HepG2 (cell line): ENCODE data around the gene NHERF2. TPM values are rescaled to one million over a fixed set of nuclear protein-coding genes. Genes with fewer than 3 reads are reported as not detected.
A peak's percentile ranks its signal among the peaks of the same experiment; 100 is the strongest.

ENCODE experiments used
- DBP ChIP-seq: sonication (generic); formaldehyde crosslinking; IDR thresholded peaks from 2 replicates; pipeline ENCODE4 v1.4.0; 2020; ENCODE audit warnings: missing genetic modification reagents; ENCODE audit errors: not compliant biosample characterization
- ETV6 ChIP-seq: sonication (generic); formaldehyde crosslinking; conservative IDR thresholded peaks from 2 replicates; pipeline ENCODE4 v1.4.0; 2020; ENCODE audit warnings: missing genetic modification reagents
- FOXM1 ChIP-seq: sonication (generic); formaldehyde crosslinking; IDR thresholded peaks from 2 replicates; pipeline ENCODE4 v1.5.0; 2020; ENCODE audit warnings: missing genetic modification reagents
- GLMP ChIP-seq: sonication (generic); formaldehyde crosslinking; IDR thresholded peaks from 2 replicates; pipeline ENCODE4 v1.9.0; 2021; ENCODE audit warnings: missing genetic modification reagents, mild to moderate bottlenecking, borderline replicate concordance
- HMGXB4 ChIP-seq, 2 experiments: sonication (generic) in 1 of 2; formaldehyde crosslinking in 1 of 2; IDR thresholded peaks; 2 replicates each; pipeline versions ENCODE4 v1.4.0 to v1.6.1; 2018 to 2020; ENCODE audit warnings: missing genetic modification reagents in 2 of 2, borderline replicate concordance in 1 of 2, low read depth in 1 of 2, mild to moderate bottlenecking in 1 of 2, missing biosample characterization in 1 of 2
- HOXA5 ChIP-seq: sonication (generic); formaldehyde crosslinking; IDR thresholded peaks from 2 replicates; pipeline ENCODE4 v1.4.0; 2020; ENCODE audit warnings: missing genetic modification reagents
- MAFK ChIP-seq, 2 experiments: IDR thresholded peaks in 1 of 2; conservative IDR thresholded peaks in 1 of 2; 2 replicates each; pipeline ENCODE4 v1.6.1; 2011; ENCODE audit warnings: improper control_type of control experiment in 2 of 2, low read length in 2 of 2
- PLSCR1 ChIP-seq: sonication (generic); formaldehyde crosslinking; IDR thresholded peaks from 2 replicates; pipeline ENCODE4 v1.5.0; 2020; ENCODE audit warnings: missing genetic modification reagents, mild to moderate bottlenecking, borderline replicate concordance
- RBM22 ChIP-seq: fragments of 200-400 bp; formaldehyde crosslinking; optimal IDR thresholded peaks from 2 replicates; pipeline ENCODE3; 2017; ENCODE audit warnings: mild to moderate bottlenecking, low read length, moderate library complexity
- RELA ChIP-seq: sonication (generic); formaldehyde crosslinking; IDR thresholded peaks from 2 replicates; pipeline ENCODE4 v1.4.0; 2020; ENCODE audit warnings: missing genetic modification reagents
- SOX5 ChIP-seq: IDR thresholded peaks from 2 replicates; pipeline ENCODE4 v1.6.1; 2016; ENCODE audit warnings: borderline replicate concordance
- ZBTB1 ChIP-seq: sonication (generic); formaldehyde crosslinking; IDR thresholded peaks from 2 replicates; pipeline ENCODE4 v1.4.0; 2020; ENCODE audit warnings: missing genetic modification reagents, borderline replicate concordance
- ZBTB26 ChIP-seq: IDR thresholded peaks from 2 replicates; pipeline ENCODE4 v1.6.1; 2016; ENCODE audit warnings: missing compliant biosample characterization, missing genetic modification reagents, borderline replicate concordance
- ZNF101 ChIP-seq: sonication (generic); formaldehyde crosslinking; IDR thresholded peaks from 2 replicates; pipeline ENCODE4 v1.4.0; 2020; ENCODE audit warnings: mild to moderate bottlenecking, low read depth, missing genetic modification reagents, borderline replicate concordance
- polyA plus RNA-seq, 8 experiments: library from polyadenylated mRNA; depleted of rRNA in 3 of 8; stranded (reverse) in 7 of 8; unstranded in 1 of 8; fragments of >200 nt; fragmentation: Illumina TruSeq in 4 of 8; extraction: Trizol in 4 of 8; gene quantifications; 2 replicates each; pipeline versions ENCODE4 v1.2.1 to v1.2.3, GENCODE V29; 2011 to 2016; ENCODE audit warnings: low read depth in 4 of 8, missing spikeins in 1 of 8, mixed read lengths in 1 of 8; ENCODE audit not compliant: insufficient read depth in 1 of 8
- total RNA-seq, 5 experiments: library from RNA; depleted of rRNA; stranded (reverse); fragments of >200 nt; fragmentation: Illumina TruSeq; extraction: Trizol; gene quantifications; 2 replicates each; pipeline ENCODE4 v1.2.3, GENCODE V29; 2016; ENCODE audit warnings: low read depth in 1 of 5
- TF ChIP-seq, protein P1 (sequence below): sonication (generic); formaldehyde crosslinking; IDR thresholded peaks from 2 replicates; pipeline ENCODE4; 2020; ENCODE audit warnings: missing genetic modification reagents, mild to moderate bottlenecking, borderline replicate concordance
- TF ChIP-seq, protein P2 (sequence below): sonication (generic); formaldehyde crosslinking; IDR thresholded peaks from 2 replicates; pipeline ENCODE4 v1.8.0; 2022; ENCODE audit warnings: missing genetic modification reagents, mild to moderate bottlenecking, inconsistent platforms, borderline replicate concordance

The NHERF2 gene
- total and polyA plus RNA-seq, 2 of the 13 experiments (the other 11 are each of a cell fraction or from before 2014, with no cell fraction given): 23.7 to 39.3 TPM

DNA sequence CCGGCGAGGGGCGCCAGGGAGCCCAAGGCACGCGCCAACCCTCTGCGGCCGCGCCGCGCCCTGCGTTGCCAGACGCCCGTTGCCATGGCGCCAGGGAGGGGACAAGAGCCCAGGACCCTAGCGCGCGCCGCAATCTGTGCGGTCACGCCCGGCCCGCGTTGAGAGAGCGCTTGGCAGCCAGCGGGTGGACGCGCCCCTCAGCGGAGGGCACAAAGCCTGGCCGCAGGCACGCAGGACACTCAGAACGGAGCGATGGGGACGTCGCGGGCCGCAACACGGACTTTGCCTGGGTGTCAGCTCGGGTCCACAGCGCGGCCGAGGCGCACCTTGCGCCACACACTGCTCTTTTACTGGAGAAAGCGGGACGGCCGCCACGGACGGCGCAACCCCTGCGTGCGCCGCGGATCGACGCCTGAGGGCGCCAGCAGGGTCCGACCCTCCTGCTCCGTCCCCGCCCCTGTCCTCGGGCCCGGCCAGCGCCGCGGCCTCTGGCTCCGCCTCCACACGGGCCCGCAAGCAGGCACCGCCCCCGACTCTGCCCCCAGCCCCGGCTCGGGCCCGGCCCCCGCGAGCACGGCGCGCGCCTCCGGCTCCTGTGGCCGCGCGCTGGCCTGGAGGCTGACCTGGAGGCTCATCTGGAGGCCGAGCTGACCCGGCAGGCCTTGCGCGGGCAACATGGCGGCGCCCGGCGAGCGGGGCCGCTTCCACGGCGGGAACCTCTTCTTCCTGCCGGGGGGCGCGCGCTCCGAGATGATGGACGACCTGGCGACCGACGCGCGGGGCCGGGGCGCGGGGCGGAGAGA lies 43.0 kb upstream of the NHERF2 start, which contains the start of gene GFER (continued):
- TF ChIP-seq GLMP (CRISPR knock-in tag) (no peak), HMGXB4 (CRISPR knock-in tag; IDR thresholded peaks at IDR 0.05; ENCODE audit: borderline replicate concordance in 1 of 2, low read depth in 1 of 2) (peak; percentile 67 to 78; a peak in 3 of 4 replicates), ZBTB1 (no peak), SOX5 (no peak), HOXA5 (CRISPR knock-in tag) (no peak; the same call in 1 of the 2 replicates), ETV6 (no peak; the same call in 1 of the 2 replicates), ZNF101 (CRISPR knock-in tag) (no peak), DBP (peak; percentile 37), MAFK (conservative IDR thresholded peaks at IDR 0.05 in 1 of 2, IDR thresholded peaks at IDR 0.05 in 1 of 2; ENCODE audit: low read length in 2 of 2) (no peak), RBM22 (peak; percentile 91), PLSCR1 (CRISPR knock-in tag) (no peak), RELA (CRISPR knock-in tag) (no peak; the same call in 1 of the 2 replicates), ZBTB26 (CRISPR knock-in tag) (no peak), FOXM1 (no peak)
- TF ChIP-seq, protein P1, sequence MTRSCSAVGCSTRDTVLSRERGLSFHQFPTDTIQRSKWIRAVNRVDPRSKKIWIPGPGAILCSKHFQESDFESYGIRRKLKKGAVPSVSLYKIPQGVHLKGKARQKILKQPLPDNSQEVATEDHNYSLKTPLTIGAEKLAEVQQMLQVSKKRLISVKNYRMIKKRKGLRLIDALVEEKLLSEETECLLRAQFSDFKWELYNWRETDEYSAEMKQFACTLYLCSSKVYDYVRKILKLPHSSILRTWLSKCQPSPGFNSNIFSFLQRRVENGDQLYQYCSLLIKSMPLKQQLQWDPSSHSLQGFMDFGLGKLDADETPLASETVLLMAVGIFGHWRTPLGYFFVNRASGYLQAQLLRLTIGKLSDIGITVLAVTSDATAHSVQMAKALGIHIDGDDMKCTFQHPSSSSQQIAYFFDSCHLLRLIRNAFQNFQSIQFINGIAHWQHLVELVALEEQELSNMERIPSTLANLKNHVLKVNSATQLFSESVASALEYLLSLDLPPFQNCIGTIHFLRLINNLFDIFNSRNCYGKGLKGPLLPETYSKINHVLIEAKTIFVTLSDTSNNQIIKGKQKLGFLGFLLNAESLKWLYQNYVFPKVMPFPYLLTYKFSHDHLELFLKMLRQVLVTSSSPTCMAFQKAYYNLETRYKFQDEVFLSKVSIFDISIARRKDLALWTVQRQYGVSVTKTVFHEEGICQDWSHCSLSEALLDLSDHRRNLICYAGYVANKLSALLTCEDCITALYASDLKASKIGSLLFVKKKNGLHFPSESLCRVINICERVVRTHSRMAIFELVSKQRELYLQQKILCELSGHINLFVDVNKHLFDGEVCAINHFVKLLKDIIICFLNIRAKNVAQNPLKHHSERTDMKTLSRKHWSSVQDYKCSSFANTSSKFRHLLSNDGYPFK: peak; percentile 73; the same call in 1 of the 2 replicates
- TF ChIP-seq, protein P2, sequence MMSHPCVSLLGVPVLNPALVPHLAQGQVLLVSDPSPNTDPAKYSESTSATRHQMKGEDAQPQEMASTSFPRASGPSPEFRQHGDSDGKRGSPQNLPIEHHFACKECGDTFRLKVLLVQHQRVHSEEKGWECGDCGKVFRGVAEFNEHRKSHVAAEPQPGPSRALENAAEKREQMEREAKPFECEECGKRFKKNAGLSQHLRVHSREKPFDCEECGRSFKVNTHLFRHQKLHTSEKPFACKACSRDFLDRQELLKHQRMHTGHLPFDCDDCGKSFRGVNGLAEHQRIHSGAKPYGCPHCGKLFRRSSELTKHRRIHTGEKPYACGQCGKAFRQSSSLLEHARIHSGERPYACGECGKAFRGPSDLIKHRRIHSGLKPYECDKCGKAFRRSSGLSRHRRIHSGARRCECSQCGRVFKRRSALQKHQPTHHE (CRISPR knock-in tag): no peak
